GM12878 (cell line): ENCODE results near the gene ELN. TPM values are rescaled to one million over a fixed set of nuclear protein-coding genes. Genes with fewer than 3 reads are reported as not detected.

Experiments used
- ATAC-seq: fragments of 200-7000 bp; cut with Tn5 transposase; 3 replicates; pipeline ENCODE4 v1.9.1; 2020; ENCODE audit warnings: mild to moderate bottlenecking, moderate library complexity
- BruUV-seq: library from RNA; stranded (reverse); fragments of 400-500 nt; replicated peaks from 2 replicates; lab custom pipeline; 2021; lab: Mats Ljungman, UMichigan
- CTCF ChIA-PET: fragments of 300-600 bp; sonication (Branson Sonifier 250); formaldehyde crosslinking; extraction: SDS; loops from one replicate; lab custom pipeline; 2021; ENCODE audit warnings: inconsistent platforms; lab: Yijun Ruan, JAX
- POLR2A ChIA-PET: fragments of 350-600 bp; formaldehyde crosslinking; extraction: SDS; loops from one replicate; lab custom pipeline; 2021; ENCODE audit warnings: inconsistent platforms; lab: Charles Lee
- RAD21 ChIA-PET: fragments of 300-600 bp; sonication (Branson Sonifier 250); formaldehyde crosslinking; loops from one replicate; lab custom pipeline; 2023; ENCODE audit warnings: antibody characterized with exemption; ENCODE audit not compliant: unreplicated experiment; lab: Charles Lee
- SMC1A ChIA-PET: fragments of 300-600 bp; sonication (Branson Sonifier 250); formaldehyde crosslinking; loops from one replicate; lab custom pipeline; 2023; ENCODE audit not compliant: unreplicated experiment, uncharacterized antibody; lab: Charles Lee
- DNase-seq: peaks from one replicate; pipeline ENCODE4 v3.0.0-alpha.2; 2011; ENCODE audit warnings: low read depth, low spot score
- FAIRE-seq: peaks from 3 replicates; lab custom pipeline; 2011; peaks lifted over from hg19 to GRCh38; lab: Jason Lieb, UNC
- H2AFZ ChIP-seq: 2 replicates; pipeline ENCODE4 v1.6.0; 2011; ENCODE audit warnings: low read depth, low read length, control low read depth; ENCODE audit not compliant: control insufficient read depth
- H3K27ac ChIP-seq: 2 replicates; pipeline ENCODE4 v1.5.1; 2011; ENCODE audit warnings: control low read depth; ENCODE audit not compliant: control insufficient read depth, insufficient read depth
- H3K27me3 ChIP-seq, 2 experiments: replicated peaks in 1 of 2; 2 replicates each; pipeline versions ENCODE4 v1.6.0 to v1.6.1; 2011; ENCODE audit warnings: low read length in 1 of 2; ENCODE audit not compliant: control insufficient read depth in 2 of 2, insufficient read depth in 2 of 2
- H3K36me3 ChIP-seq, 2 experiments: 2 replicates each; pipeline ENCODE4 v1.5.1; 2011; ENCODE audit warnings: low read length in 1 of 2; ENCODE audit not compliant: control insufficient read depth in 2 of 2, insufficient read depth in 2 of 2
- H3K4me1 ChIP-seq: 2 replicates; pipeline ENCODE4 v1.6.1; 2011; ENCODE audit warnings: mild to moderate bottlenecking, low read length, moderate library complexity, mixed read lengths; ENCODE audit not compliant: control insufficient read depth, insufficient read depth
- H3K4me2 ChIP-seq: 2 replicates; pipeline ENCODE4 v1.6.0; 2011; ENCODE audit warnings: control low read depth; ENCODE audit not compliant: control insufficient read depth, insufficient read depth
- H3K4me3 ChIP-seq: fragments of 200-600 bp; sonication (generic); 2 replicates; pipeline ENCODE4 v1.5.1; 2016
- H3K79me2 ChIP-seq: 2 replicates; pipeline ENCODE4 v1.6.0; 2011; ENCODE audit warnings: low read length; ENCODE audit not compliant: control insufficient read depth, insufficient read depth
- H3K9ac ChIP-seq: 2 replicates; pipeline ENCODE4 v1.8.0; 2011; ENCODE audit warnings: low read length, control low read depth, mixed read lengths; ENCODE audit not compliant: control insufficient read depth, insufficient read depth
- H3K9me3 ChIP-seq: replicated peaks from 3 replicates; pipeline ENCODE4 v1.5.1; 2011; ENCODE audit warnings: mild to moderate bottlenecking, low read length; ENCODE audit not compliant: control insufficient read depth, insufficient read depth
- H4K20me1 ChIP-seq: 2 replicates; pipeline ENCODE4 v1.6.0; 2011; ENCODE audit not compliant: control insufficient read depth, insufficient read depth
- BCLAF1 ChIP-seq: fragments of 450-650 bp; IDR thresholded peaks from 2 replicates; pipeline ENCODE4 v1.6.1; 2017; ENCODE audit warnings: antibody characterized with exemption, mild to moderate bottlenecking, moderate library complexity
- CBX3 ChIP-seq: fragments of 200-600 bp; sonication (generic); IDR thresholded peaks from 2 replicates; pipeline ENCODE4 v1.6.1; 2016; ENCODE audit warnings: low read depth, borderline replicate concordance
- ETV6 ChIP-seq, 2 experiments: fragments of 450-650 bp in 1 of 2; IDR thresholded peaks in 1 of 2; conservative IDR thresholded peaks in 1 of 2; 2 replicates each; pipeline ENCODE4 v1.6.1; 2014; ENCODE audit warnings: antibody characterized with exemption in 1 of 2, borderline replicate concordance in 1 of 2, low read depth in 1 of 2, mild to moderate bottlenecking in 1 of 2, moderate library complexity in 1 of 2
- NR2F1 ChIP-seq: fragments of 450-650 bp; conservative IDR thresholded peaks from 2 replicates; pipeline ENCODE4 v1.6.1; 2017; ENCODE audit warnings: mild to moderate bottlenecking
- SIN3A ChIP-seq: IDR thresholded peaks from 2 replicates; pipeline ENCODE4 v1.6.1; 2012; ENCODE audit warnings: low read depth, low read length, improper control_type of control experiment
- YBX1 ChIP-seq: fragments of 450-650 bp; IDR thresholded peaks from 2 replicates; pipeline ENCODE4 v1.6.1; 2016; ENCODE audit warnings: antibody characterized with exemption
- ZNF384 ChIP-seq: IDR thresholded peaks from 2 replicates; pipeline ENCODE4 v1.6.1; 2012; ENCODE audit warnings: low read depth, mild to moderate bottlenecking, low read length, improper control_type of control experiment, borderline replicate concordance
- WGBS: methylation state at CpG from one replicate; pipeline ENCODE4 v1.1.6; 2016; ENCODE audit warnings: low lambda C conversion rate; ENCODE audit not compliant: insufficient replicate concordance, insufficient coverage; ENCODE audit errors: missing lambda C conversion rate; 5-methylcytosine and 5-hydroxymethylcytosine counted together
- in situ Hi-C: fragments of 300-500 bp; cut with MboI; formaldehyde crosslinking; loops from 9 replicates; pipeline ENCODE4 v1.14.3; 2018; ENCODE audit warnings: mixed read lengths
- intact Hi-C: fragments of 100-400 bp; cut with micrococcal nuclease; formaldehyde crosslinking; loops from one replicate; pipeline ENCODE4 v1.14.2; 2022; ENCODE audit not compliant: unreplicated experiment
- polyA plus RNA-seq, 11 experiments: library from polyadenylated mRNA; depleted of rRNA in 4 of 11; unstranded in 6 of 11; stranded (reverse) in 5 of 11; fragments of >200 nt; fragmentation: Nextera tagmentation in 4 of 11; fragmentation: Illumina TruSeq in 1 of 11; extraction: Ambion mirVana in 4 of 11; extraction: Trizol in 1 of 11; gene quantifications; 1 replicate in 1 of 11; 2 replicates in 10 of 11; pipeline versions ENCODE4 v1.2.1 to v1.2.3, GENCODE V29; 2011 to 2016; ENCODE audit warnings: inconsistent platforms in 2 of 11, missing spikeins in 2 of 11, low read depth in 1 of 11
- total RNA-seq, 4 experiments: library from RNA; depleted of rRNA in 3 of 4; stranded (reverse); fragments of >200 nt in 3 of 4; fragmentation: Illumina TruSeq in 1 of 4; extraction: Trizol in 1 of 4; gene quantifications; 2 replicates each; pipeline versions ENCODE4 v1.2.1 to v1.2.3, GENCODE V29; 2013 to 2021

Gene ELN
- total and polyA plus RNA-seq, 10 of the 15 experiments (the other 5 are each of a cell fraction or from before 2014, with no cell fraction given) = 0.08 to 0.27 (median 0.23) TPM; not detected in 7

- H4K20me1 ChIP-seq = no peaks in the 10 kb centered on the region
- intact Hi-C loops = no loop called here
- ATAC-seq (no peak), DNase-seq (no peak), FAIRE-seq (no peak)
- TF ChIP-seq CBX3 = no peak
- TF ChIP-seq NR2F1 = no peak
- no peak for TF ChIP-seq ZNF384
- no peak for TF ChIP-seq SIN3A
- TF ChIP-seq ETV6 (conservative IDR thresholded peaks at IDR 0.05 in 1 of 2, IDR thresholded peaks at IDR 0.05 in 1 of 2; ENCODE audit: borderline replicate concordance in 1 of 2, low read depth in 1 of 2) = no peak
- TF ChIP-seq BCLAF1 = no peak
- TF ChIP-seq YBX1 = no peak
- TF ChIP-seq, all 136 proteins: peak for 0
- Histone ChIP-seq H3K27me3 (no peaks in the 10 kb centered on the region), H3K9ac (no peak overlapping the region), H3K9me3 (peaks cover 4% of the 10 kb centered on the region; the same call in 2 of the 3 replicates), H3K79me2 (peaks cover 26% of the 10 kb centered on the region), H3K36me3 (peaks cover 14 to 17% of the 10 kb centered on the region in 2 experiments), H3K4me3 (no peak overlapping the region), H3K4me1 (peaks cover 33% of the 10 kb centered on the region), H3K4me2 (no peak overlapping the region), H3K27ac (no peak overlapping the region), H2AFZ (no peak overlapping the region)
- WGBS = 86% methylated on average over 11 of the region's 11 CpGs
- in situ Hi-C loops = no loop called here
- ChIA-PET POLR2A (interaction anchor here (0.7 to 1.1 kb wide), 2 partner anchors 80 to 254 kb away, joined by 3 to 4 read pairs; no protein-coding TSS in a partner anchor), RAD21 (no interaction called here), CTCF (no interaction called here), SMC1A (interaction anchor here (0.9 kb wide), 1 partner anchor 67 kb away, joined by 4 read pairs; no protein-coding TSS in a partner anchor)
- no TSS peak for BruUV-seq
Observed at GRCh38 chr7:74097937-74098614, 70.1 kb downstream of the ELN start.
